Measurements from ENCODE around the gene PPBP.

DNA sequence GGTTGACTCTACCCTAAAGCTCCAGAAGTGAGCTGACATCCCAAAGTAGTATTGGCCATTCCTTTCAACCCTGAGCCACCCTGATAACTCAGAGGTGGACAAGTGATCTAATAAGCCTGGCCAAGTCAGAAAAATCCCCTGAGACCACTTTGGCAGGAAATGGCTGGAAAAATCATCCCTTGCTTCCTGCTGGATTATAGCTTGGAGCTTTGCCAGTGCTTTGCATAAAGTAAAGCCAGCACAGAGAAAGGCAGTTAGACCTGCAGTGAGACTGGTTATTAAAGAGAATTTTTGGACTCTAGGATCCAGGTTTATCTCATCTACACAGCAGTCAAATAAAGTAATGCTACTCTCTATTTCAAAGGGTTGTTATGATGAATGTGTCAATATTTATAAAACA is 44.1 kb upstream of the PPBP start:
- TF ChIP-seq, protein P1, sequence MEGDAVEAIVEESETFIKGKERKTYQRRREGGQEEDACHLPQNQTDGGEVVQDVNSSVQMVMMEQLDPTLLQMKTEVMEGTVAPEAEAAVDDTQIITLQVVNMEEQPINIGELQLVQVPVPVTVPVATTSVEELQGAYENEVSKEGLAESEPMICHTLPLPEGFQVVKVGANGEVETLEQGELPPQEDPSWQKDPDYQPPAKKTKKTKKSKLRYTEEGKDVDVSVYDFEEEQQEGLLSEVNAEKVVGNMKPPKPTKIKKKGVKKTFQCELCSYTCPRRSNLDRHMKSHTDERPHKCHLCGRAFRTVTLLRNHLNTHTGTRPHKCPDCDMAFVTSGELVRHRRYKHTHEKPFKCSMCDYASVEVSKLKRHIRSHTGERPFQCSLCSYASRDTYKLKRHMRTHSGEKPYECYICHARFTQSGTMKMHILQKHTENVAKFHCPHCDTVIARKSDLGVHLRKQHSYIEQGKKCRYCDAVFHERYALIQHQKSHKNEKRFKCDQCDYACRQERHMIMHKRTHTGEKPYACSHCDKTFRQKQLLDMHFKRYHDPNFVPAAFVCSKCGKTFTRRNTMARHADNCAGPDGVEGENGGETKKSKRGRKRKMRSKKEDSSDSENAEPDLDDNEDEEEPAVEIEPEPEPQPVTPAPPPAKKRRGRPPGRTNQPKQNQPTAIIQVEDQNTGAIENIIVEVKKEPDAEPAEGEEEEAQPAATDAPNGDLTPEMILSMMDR (IDR thresholded peaks at IDR 0.05), result no peak
- TF ChIP-seq POLR2A (IDR thresholded peaks at IDR 0.05) (no peak), POLR2AphosphoS5 (IDR thresholded peaks at IDR 0.05) (no peak)
